Rectal smooth muscle tissue (tissue), 1 donor: ENCODE measurements around the gene RNF19B.

Experiments used
- H3K27ac ChIP-seq: one replicate; pipeline ENCODE4 v1.7.0; 2013; ENCODE audit warnings: low read depth, low read length, inconsistent platforms
- H3K27me3 ChIP-seq: one replicate; pipeline ENCODE4 v1.7.0; 2013; ENCODE audit warnings: low read length; ENCODE audit not compliant: control insufficient read depth, insufficient read depth
- H3K36me3 ChIP-seq: one replicate; pipeline ENCODE4 v1.7.0; 2013; ENCODE audit warnings: low read length; ENCODE audit not compliant: control insufficient read depth, insufficient read depth
- H3K4me1 ChIP-seq: one replicate; pipeline ENCODE4 v1.7.0; 2013; ENCODE audit warnings: low read length; ENCODE audit not compliant: control insufficient read depth, insufficient read depth
- H3K4me3 ChIP-seq: one replicate; pipeline ENCODE4 v1.7.0; 2013; ENCODE audit warnings: low read length
- H3K9ac ChIP-seq: one replicate; pipeline ENCODE4 v1.7.0; 2013; ENCODE audit warnings: low read length

The RNF19B gene

DNA sequence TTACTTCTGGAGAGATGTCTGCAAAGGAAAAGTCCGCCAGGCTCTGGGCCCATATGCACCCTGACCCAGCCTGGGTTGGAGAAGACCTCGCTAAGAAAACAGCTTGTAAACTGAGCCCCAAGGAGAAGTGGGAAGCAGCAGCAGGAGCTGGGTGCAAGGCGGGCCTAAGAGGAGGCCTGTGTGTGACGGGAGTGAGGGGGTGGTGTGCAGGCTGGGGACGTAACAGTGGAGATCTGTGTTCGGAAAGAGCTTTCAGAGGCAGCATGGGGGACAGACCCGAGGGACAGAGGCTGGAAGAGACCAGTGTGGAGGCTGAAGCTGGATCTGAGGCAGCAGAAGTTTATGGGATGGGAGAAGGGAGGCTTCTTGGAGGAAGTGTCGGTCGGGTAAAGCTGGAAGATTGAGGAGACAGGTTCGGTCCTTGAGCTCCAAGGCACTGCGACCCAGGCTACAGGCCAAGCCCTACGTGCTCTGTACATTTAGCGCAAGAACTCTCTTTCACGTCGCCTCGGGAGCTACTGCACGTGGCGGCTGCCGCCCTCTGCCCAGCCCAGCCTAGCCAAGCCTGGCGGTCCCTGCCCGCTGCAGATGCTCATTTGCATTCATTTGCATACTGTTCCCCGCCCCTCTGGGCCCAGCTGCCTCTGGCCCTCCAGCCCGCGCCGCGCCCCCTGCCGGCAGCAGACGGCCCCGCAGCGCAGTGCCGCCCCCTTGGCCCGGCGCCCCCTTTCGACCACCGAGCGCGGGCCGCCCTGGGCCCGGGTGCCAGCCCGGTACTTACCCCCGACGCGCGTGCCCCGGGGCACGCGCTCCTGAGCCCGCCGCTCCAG, 72.0 kb downstream of the RNF19B start:
- Histone ChIP-seq H3K36me3 (no peaks in the 10 kb centered on the region), H3K27ac (no peak overlapping the region), H3K4me3 (peak overlapping the region; percentile 49), H3K9ac (no peak overlapping the region), H3K4me1 (peaks cover 2% of the 10 kb centered on the region), H3K27me3 (peaks cover 15% of the 10 kb centered on the region)

DNA sequence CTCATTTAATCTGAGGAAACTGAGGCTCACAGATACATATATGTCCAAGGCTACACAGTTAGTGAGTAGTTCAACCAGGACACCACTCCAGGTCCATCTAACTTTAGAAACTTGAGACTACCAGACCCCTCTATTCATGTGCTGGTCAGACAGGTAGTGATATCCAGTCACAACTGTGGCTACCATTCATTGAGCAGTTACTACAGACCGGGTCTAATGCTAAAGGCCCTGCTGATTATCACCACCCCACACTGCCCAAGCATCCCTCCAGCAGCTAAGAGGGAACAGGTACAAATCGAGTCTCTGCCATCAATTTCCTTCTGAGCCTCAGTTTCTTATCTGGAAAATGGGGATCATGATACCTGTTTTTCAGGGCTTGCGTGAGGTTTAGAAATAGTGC, 73.0 kb downstream of the RNF19B start:
- no peak overlapping the region for H3K27ac ChIP-seq
- H3K4me1 ChIP-seq = peaks cover 2% of the 10 kb centered on the region
- H3K36me3 ChIP-seq = no peaks in the 10 kb centered on the region
- H3K27me3 ChIP-seq = peaks cover 19% of the 10 kb centered on the region
- H3K9ac ChIP-seq = no peak overlapping the region
- no peak overlapping the region for H3K4me3 ChIP-seq

DNA sequence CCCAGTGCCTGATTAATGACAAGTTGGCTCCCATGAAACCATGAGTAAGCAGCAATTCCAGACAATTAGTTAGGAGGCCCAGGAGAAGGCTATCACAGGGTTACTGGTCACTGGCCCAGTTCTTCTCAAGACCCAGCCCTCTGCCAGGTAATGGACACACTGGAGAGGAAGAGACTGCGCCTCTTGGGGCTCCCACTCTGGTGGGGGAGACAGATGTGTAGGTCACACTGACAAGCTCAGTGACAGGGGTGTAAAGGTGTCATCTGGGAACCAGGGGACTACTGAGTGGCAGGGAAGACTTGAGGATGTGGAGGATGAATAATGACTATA, 73.4 kb downstream of the RNF19B start:
- H3K9ac ChIP-seq = no peak overlapping the region
- no peak overlapping the region for H3K4me3 ChIP-seq
- peaks cover 19% of the 10 kb centered on the region for H3K27me3 ChIP-seq
- H3K36me3 ChIP-seq = no peaks in the 10 kb centered on the region
- H3K27ac ChIP-seq = no peak overlapping the region
- H3K4me1 ChIP-seq = peaks cover 2% of the 10 kb centered on the region

GRCh38 chr1:32890516-32891240, 73.9 kb downstream of the RNF19B start:
- H3K27me3 ChIP-seq = peaks cover 22% of the 10 kb centered on the region
- H3K4me3 ChIP-seq = no peak overlapping the region
- no peak overlapping the region for H3K9ac ChIP-seq
- H3K27ac ChIP-seq = no peak overlapping the region
- peaks cover 2% of the 10 kb centered on the region for H3K4me1 ChIP-seq
- no peaks in the 10 kb centered on the region for H3K36me3 ChIP-seq

GRCh38 chr1:32889731-32890278, 74.8 kb downstream of the RNF19B start:
- H3K36me3 ChIP-seq = no peaks in the 10 kb centered on the region
- H3K27me3 ChIP-seq = peaks cover 26% of the 10 kb centered on the region
- H3K4me3 ChIP-seq = no peak overlapping the region
- no peak overlapping the region for H3K9ac ChIP-seq
- peaks cover 2% of the 10 kb centered on the region for H3K4me1 ChIP-seq
- no peak overlapping the region for H3K27ac ChIP-seq

DNA sequence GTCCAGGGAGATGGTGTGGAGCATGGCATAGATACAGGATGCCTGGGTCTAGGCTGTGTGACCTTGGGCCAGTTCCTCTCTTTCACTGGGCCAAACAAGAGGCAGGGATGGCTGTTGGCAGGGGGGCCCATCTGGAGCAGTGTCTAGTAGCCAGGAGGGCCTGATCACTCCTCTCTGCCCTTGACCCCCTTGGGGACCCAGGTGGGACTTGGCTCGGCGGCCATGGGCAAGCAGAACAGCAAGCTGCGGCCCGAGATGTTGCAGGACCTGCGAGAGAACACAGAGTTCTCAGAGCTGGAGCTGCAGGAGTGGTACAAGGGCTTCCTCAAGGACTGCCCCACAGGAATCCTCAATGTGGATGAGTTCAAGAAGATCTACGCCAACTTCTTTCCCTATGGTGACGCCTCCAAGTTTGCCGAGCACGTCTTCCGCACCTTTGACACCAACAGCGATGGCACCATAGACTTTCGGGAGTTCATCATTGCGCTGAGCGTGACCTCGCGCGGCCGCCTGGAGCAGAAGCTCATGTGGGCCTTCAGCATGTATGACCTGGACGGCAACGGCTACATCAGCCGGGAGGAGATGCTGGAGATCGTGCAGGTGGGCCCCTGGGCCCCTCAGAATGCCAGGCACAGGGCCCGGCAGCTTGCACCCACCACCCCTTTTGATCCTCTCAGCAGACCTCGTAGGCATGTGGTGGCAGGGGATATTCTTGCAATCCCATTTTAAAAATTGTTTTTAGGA, 75.8 kb downstream of the RNF19B start:
- Histone ChIP-seq H3K27ac (no peak overlapping the region), H3K9ac (no peak overlapping the region), H3K4me3 (no peak overlapping the region), H3K36me3 (no peaks in the 10 kb centered on the region), H3K4me1 (peaks cover 2% of the 10 kb centered on the region), H3K27me3 (peaks cover 27% of the 10 kb centered on the region)

- peaks cover 30% of the 10 kb centered on the region for H3K27me3 ChIP-seq
Observed at GRCh38 chr1:32888134-32888533, 76.5 kb downstream of the RNF19B start.

GRCh38 chr1:32887623-32888022, 77.0 kb downstream of the RNF19B start:
- no peak overlapping the region for H3K27ac ChIP-seq
- H3K4me1 ChIP-seq = peaks cover under 1% of the 10 kb centered on the region
- H3K27me3 ChIP-seq = peaks cover 28% of the 10 kb centered on the region
- H3K36me3 ChIP-seq = no peaks in the 10 kb centered on the region
- H3K4me3 ChIP-seq = no peak overlapping the region
- no peak overlapping the region for H3K9ac ChIP-seq

More at GRCh38 chr1:32888134-32888533, 76.5 kb downstream of the RNF19B start:
- H3K4me3 ChIP-seq = no peak overlapping the region
- H3K36me3 ChIP-seq = no peaks in the 10 kb centered on the region
- no peak overlapping the region for H3K9ac ChIP-seq
- peaks cover 2% of the 10 kb centered on the region for H3K4me1 ChIP-seq
- no peak overlapping the region for H3K27ac ChIP-seq

- no peak overlapping the region for H3K9ac ChIP-seq
- no peak overlapping the region for H3K4me3 ChIP-seq
- no peaks in the 10 kb centered on the region for H3K36me3 ChIP-seq
- H3K27me3 ChIP-seq = peaks cover 23% of the 10 kb centered on the region
- H3K27ac ChIP-seq = no peak overlapping the region
- no peaks in the 10 kb centered on the region for H3K4me1 ChIP-seq
Observed at GRCh38 chr1:32886828-32887414, 77.7 kb downstream of the RNF19B start.
